SK-N-SH (cell line): Measurements from ENCODE around the gene NALCN. TPM values are rescaled to one million over a fixed set of nuclear protein-coding genes. Genes with fewer than 3 reads are reported as not detected.

Experiments used
- CTCF ChIA-PET: fragments of 300-600, 350-600 bp; formaldehyde crosslinking; extraction: SDS; loops from one replicate; lab custom pipeline; 2021; lab: Yijun Ruan, JAX
- POLR2A ChIA-PET: fragments of 350-600 bp; sonication (Branson Sonifier 250); formaldehyde crosslinking; extraction: SDS; loops from one replicate; lab custom pipeline; 2020; ENCODE audit warnings: antibody characterized with exemption, inconsistent platforms; lab: Yijun Ruan, JAX
- DNase-seq: peaks from one replicate; pipeline ENCODE4 v3.0.0; 2012
- H2AFZ ChIP-seq: fragments of 200-600 bp; sonication (generic); 2 replicates; pipeline ENCODE4 v1.8.1; 2016; ENCODE audit warnings: antibody characterized with exemption, mild to moderate bottlenecking, low read depth
- H3F3A ChIP-seq: fragments of 200-600 bp; sonication (generic); replicated peaks from 2 replicates; pipeline ENCODE3; 2016; ENCODE audit warnings: antibody characterized with exemption, mild to moderate bottlenecking; ENCODE audit not compliant: insufficient read depth
- H3K27ac ChIP-seq, 2 experiments: fragments of 200-500 bp in 1 of 2; fragments of 200-600 bp in 1 of 2; sonication (Bioruptor generic) in 1 of 2; sonication (generic), shearing (Covaris generic) in 1 of 2; 2 replicates each; pipeline versions ENCODE4 v1.5.1 to v1.6.1; 2014 to 2016; ENCODE audit warnings: low read depth in 2 of 2, inconsistent platforms in 1 of 2, low read length in 1 of 2, mild to moderate bottlenecking in 1 of 2, mixed read lengths in 1 of 2
- H3K27me3 ChIP-seq: fragments of 200-600 bp; sonication (generic), shearing (Covaris generic); 2 replicates; pipeline ENCODE4 v1.6.1; 2016; ENCODE audit warnings: mixed run types; ENCODE audit not compliant: insufficient read depth
- H3K36me3 ChIP-seq, 2 experiments: fragments of 200-500 bp in 1 of 2; fragments of 200-600 bp in 1 of 2; sonication (Bioruptor generic) in 1 of 2; sonication (generic) in 1 of 2; replicated peaks in 1 of 2; 2 replicates each; pipeline versions ENCODE3 to v1.5.1; 2014 to 2016; ENCODE audit warnings: low read length in 1 of 2, mild to moderate bottlenecking in 1 of 2; ENCODE audit not compliant: insufficient read depth in 2 of 2, control insufficient read depth in 1 of 2
- H3K4me1 ChIP-seq, 2 experiments: fragments of 200-500 bp in 1 of 2; fragments of 200-600 bp in 1 of 2; sonication (Bioruptor generic) in 1 of 2; sonication (generic), shearing (Covaris generic) in 1 of 2; 2 replicates each; pipeline versions ENCODE4 v1.5.1 to v1.6.1; 2014 to 2016; ENCODE audit warnings: low read depth in 1 of 2, low read length in 1 of 2, mixed run types in 1 of 2; ENCODE audit not compliant: insufficient read depth in 2 of 2, control insufficient read depth in 1 of 2
- H3K4me2 ChIP-seq: fragments of 200-600 bp; sonication (generic), shearing (Covaris generic); 2 replicates; pipeline ENCODE4 v1.6.1; 2017; ENCODE audit warnings: mixed run types
- H3K4me3 ChIP-seq, 2 experiments: fragments of 200-500 bp in 1 of 2; fragments of 200-600 bp in 1 of 2; sonication (Bioruptor generic) in 1 of 2; sonication (generic), shearing (Covaris generic) in 1 of 2; 2 replicates each; pipeline versions ENCODE4 v1.5.1 to v1.8.1; 2014 to 2016; ENCODE audit warnings: low read depth in 2 of 2, inconsistent platforms in 1 of 2, low read length in 1 of 2, mild to moderate bottlenecking in 1 of 2, mixed read lengths in 1 of 2, moderate library complexity in 1 of 2
- H3K79me2 ChIP-seq: fragments of 200-600 bp; sonication (generic); 2 replicates; pipeline ENCODE4 v1.8.1; 2017; ENCODE audit warnings: mild to moderate bottlenecking; ENCODE audit not compliant: insufficient read depth
- H3K9ac ChIP-seq: fragments of 200-600 bp; sonication (generic); 2 replicates; pipeline ENCODE4 v1.6.1; 2017; ENCODE audit warnings: mixed run types
- H3K9me2 ChIP-seq: fragments of 200-600 bp; sonication (generic); 2 replicates; pipeline ENCODE4 v1.6.1; 2017; ENCODE audit warnings: mixed run types
- H3K9me3 ChIP-seq: fragments of 200-600 bp; sonication (generic); 2 replicates; pipeline ENCODE4 v1.6.1; 2017; ENCODE audit warnings: mixed run types, mild to moderate bottlenecking, moderate library complexity
- H4K20me1 ChIP-seq: fragments of 200-600 bp; sonication (generic); 2 replicates; pipeline ENCODE4 v1.6.1; 2017; ENCODE audit warnings: mild to moderate bottlenecking, mixed run types; ENCODE audit not compliant: insufficient read depth
- ELF1 ChIP-seq: IDR thresholded peaks from 2 replicates; pipeline ENCODE4 v1.4.0; 2012
- FOSL2 ChIP-seq: IDR thresholded peaks from 2 replicates; pipeline ENCODE4 v1.4.0; 2012; ENCODE audit warnings: low read depth, mild to moderate bottlenecking, moderate library complexity, borderline replicate concordance
- MXI1 ChIP-seq: IDR thresholded peaks from 2 replicates; pipeline ENCODE4 v1.6.1; 2012; ENCODE audit warnings: mild to moderate bottlenecking, low read depth, low read length, improper control_type of control experiment
- NRF1 ChIP-seq: IDR thresholded peaks from 2 replicates; pipeline ENCODE4 v1.6.1; 2012; ENCODE audit warnings: low read depth, mild to moderate bottlenecking, low read length
- REST ChIP-seq: IDR thresholded peaks from 2 replicates; pipeline ENCODE4 v1.6.1; 2012; ENCODE audit warnings: mild to moderate bottlenecking, low read depth, low read length, moderate library complexity
- RFX5 ChIP-seq: IDR thresholded peaks from 2 replicates; pipeline ENCODE4 v1.6.1; 2012; ENCODE audit warnings: mild to moderate bottlenecking, improper control_type of control experiment, low read length
- SMC3 ChIP-seq: IDR thresholded peaks from 2 replicates; pipeline ENCODE4 v1.6.1; 2012; ENCODE audit warnings: low read depth, low read length, improper control_type of control experiment
- USF2 ChIP-seq: fragments of 150-350 bp; IDR thresholded peaks from 2 replicates; pipeline ENCODE4 v1.6.1; 2017; ENCODE audit warnings: antibody characterized with exemption, low read length, low read depth, borderline replicate concordance
- YY1 ChIP-seq: IDR thresholded peaks from 2 replicates; pipeline ENCODE4 v1.4.0; 2012; ENCODE audit warnings: low read depth, mild to moderate bottlenecking
- WGBS: methylation state at CpG from one replicate; pipeline ENCODE4 v1.1.6; 2017; ENCODE audit warnings: low lambda C conversion rate; 5-methylcytosine and 5-hydroxymethylcytosine counted together
- polyA plus RNA-seq, 3 experiments: library from polyadenylated mRNA; depleted of rRNA; stranded (reverse); fragments of >200 nt; gene quantifications; 2 replicates each; pipeline ENCODE4 v1.2.3, GENCODE V29; 2012

Gene NALCN
- polyA plus RNA-seq, 1 of the 3 experiments (the other 2 are of a cell fraction): 3.0 TPM

- ChIA-PET CTCF (interaction anchor here (0.8 kb wide), 1 partner anchor 19 kb away, joined by 3 read pairs; no protein-coding TSS in a partner anchor), POLR2A (no interaction called here)
- no peak overlapping the region for H3K4me2 ChIP-seq
- H3K27me3 ChIP-seq: no peaks in the 10 kb centered on the region
- no peak for TF ChIP-seq SMC3
- no peak for TF ChIP-seq YY1
- H2AFZ ChIP-seq: no peak overlapping the region
- DNase-seq: no peak
- no peaks in the 10 kb centered on the region for H3F3A ChIP-seq
- no peaks in the 10 kb centered on the region for H3K79me2 ChIP-seq
- H3K9ac ChIP-seq: no peak overlapping the region
- H3K4me3 ChIP-seq: no peak overlapping the region
- H3K9me2 ChIP-seq: no peaks in the 10 kb centered on the region
- H3K36me3 ChIP-seq: no peaks in the 10 kb centered on the region
- H3K27ac ChIP-seq: no peak overlapping the region
- H3K9me3 ChIP-seq: no peaks in the 10 kb centered on the region
- 74% methylated on average over 8 of the region's 8 CpGs for WGBS
- H4K20me1 ChIP-seq: no peaks in the 10 kb centered on the region
- no peaks in the 10 kb centered on the region for H3K4me1 ChIP-seq
Measured at GRCh38 chr13:101025925-101026324, 390.4 kb downstream of the NALCN start.

DNA sequence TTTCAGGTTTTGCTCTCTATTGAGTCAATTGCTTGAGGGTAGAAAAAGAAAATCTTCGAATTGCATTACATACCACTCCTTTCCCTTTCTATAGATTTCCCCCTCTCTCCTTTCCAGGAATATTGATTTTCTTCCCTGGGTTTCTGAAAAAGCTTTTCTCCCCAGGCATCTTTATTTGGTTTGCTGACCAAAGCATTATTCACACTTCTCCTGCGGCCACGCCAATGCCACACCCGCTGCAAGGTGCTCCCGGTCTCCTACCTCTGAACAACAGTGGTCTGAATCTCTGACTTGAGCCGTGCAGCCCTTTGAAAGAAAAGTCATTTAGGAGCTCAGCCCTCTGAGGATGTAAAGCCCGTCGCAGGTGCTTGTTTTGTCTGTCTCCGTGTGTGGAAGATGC is 390.8 kb downstream of the NALCN start:
- ChIA-PET POLR2A (no interaction called here), CTCF (interaction anchor here (0.8 kb wide), 1 partner anchor 20 kb away, joined by 3 read pairs; no protein-coding TSS in a partner anchor)
- TF ChIP-seq ELF1 (no peak), USF2 (no peak), MXI1 (no peak), RFX5 (no peak), NRF1 (no peak), FOSL2 (no peak), REST (no peak)
- no peaks in the 10 kb centered on the region for H3K4me1 ChIP-seq
- no peaks in the 10 kb centered on the region for H3K9me2 ChIP-seq
- H3K27ac ChIP-seq: no peak overlapping the region
- H3F3A ChIP-seq: no peaks in the 10 kb centered on the region
- 69% methylated on average over 9 of the region's 9 CpGs for WGBS
- DNase-seq: no peak
- no peaks in the 10 kb centered on the region for H3K36me3 ChIP-seq
- no peaks in the 10 kb centered on the region for H3K9me3 ChIP-seq
- H2AFZ ChIP-seq: no peak overlapping the region
- H3K4me2 ChIP-seq: no peak overlapping the region
- no peaks in the 10 kb centered on the region for H3K27me3 ChIP-seq
- no peaks in the 10 kb centered on the region for H3K79me2 ChIP-seq
- H3K4me3 ChIP-seq: no peak overlapping the region
- H4K20me1 ChIP-seq: no peaks in the 10 kb centered on the region
- no peak overlapping the region for H3K9ac ChIP-seq
